ENCODE measurements around the gene YWHAQ.

Gene YWHAQ

DNA sequence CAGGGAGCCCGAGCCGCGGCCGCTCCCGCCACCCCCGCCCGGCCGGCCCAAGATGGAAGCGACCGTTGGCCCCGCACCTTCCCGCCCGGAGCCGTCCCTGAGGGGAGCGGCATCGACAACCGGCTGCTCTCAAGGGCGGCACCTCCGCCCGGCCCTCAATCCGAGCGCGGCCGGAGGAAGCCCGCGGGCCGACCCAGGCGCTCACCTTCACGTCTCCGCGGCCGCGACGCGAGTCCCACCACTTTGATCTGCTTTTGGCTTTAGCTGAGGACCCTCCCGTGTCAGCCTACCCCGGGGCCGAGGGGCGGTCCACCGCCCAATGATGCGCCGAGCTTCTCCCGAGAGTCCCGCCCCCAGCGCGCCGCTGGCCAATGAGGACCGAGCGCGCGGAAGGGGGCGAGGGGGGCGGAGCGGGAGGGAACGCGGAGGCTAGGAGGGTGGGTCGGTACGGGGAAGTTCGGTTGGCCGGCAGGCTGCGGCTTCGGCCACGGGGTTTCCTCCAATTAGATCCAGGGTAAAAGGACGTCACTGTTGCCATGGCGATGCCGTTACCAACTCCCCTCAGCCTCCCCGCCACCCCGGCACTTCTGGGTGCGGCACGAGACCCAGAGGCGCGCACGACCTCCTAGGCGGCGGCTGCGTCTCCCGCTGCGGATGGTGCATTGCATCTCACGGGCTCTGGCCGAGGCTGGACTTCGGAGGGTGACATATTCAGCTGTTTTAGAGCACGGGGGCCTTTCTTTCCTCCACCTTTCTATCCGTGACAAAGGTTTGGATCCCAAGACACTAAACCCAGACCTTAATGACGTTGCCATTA, at the start of gene YWHAQ:
Gene YWHAQ (minus strand): TSS at position 262 of the 817 bp plus-strand sequence. CDS start 545 bp downstream, outside the sequence.
- peak; percentile 98 for DNase-seq (ENCODE audit: low read depth)

DNA sequence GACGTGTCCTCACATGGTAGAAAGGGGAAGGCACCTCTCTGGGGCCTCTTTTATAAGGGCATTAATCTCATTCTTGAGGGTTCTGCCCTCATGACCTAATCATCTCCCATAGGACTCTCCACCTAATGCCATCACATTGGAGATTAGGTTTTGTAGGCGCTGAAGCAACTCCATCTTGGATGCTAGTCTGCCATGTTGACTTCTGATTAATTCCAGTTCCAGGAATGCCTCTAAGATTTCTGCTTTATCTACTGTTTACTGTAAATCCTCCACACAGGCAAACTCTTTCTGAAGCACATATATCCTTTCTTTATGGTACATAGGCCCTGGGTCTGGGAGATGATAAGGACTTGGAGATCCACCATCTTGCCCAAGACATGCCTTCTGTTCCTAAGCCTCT, 49.3 kb upstream of the YWHAQ start:
- no peak for DNase-seq (ENCODE audit: low read depth)

DNA sequence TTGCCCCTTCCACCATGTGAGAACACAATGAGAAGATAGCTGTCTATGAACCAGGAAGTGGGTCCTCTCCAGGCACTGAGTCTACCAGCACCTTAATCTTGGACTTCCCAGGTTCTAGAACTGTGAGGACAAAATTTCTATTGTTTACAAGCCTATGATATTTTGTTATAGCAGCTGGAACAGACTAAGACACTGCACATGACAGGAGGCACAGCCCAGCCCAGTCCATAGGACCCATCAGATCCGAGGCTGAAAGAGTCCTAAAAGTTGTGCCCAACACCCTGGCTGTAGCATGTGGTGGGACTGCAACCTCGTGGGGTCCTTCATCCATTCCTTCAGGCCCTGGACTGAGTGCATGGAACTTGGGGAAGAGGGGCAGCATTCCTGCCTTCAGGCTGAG, 48.4 kb upstream of the YWHAQ start:
- no peak for DNase-seq (ENCODE audit: low read depth)

DNA sequence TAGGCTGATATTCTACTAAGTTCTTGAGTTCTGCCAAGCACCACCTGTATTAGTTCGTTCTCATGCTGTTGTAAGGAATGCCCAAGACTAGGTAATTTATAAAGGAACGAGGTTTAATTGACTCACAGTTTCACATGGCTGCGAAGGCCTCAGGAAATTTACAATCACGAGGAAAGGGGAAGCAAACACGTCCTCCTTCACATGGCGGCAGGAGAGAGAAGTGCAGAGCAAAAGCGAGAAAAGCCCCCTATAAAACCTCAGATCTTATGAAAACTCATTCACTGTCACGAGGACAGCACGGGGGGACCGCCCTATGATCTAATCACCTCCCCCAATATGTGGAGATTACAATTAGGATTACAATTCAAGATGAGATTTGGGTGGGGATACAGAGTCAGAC, 47.7 kb upstream of the YWHAQ start:
- no peak for DNase-seq (ENCODE audit: low read depth)

DNA sequence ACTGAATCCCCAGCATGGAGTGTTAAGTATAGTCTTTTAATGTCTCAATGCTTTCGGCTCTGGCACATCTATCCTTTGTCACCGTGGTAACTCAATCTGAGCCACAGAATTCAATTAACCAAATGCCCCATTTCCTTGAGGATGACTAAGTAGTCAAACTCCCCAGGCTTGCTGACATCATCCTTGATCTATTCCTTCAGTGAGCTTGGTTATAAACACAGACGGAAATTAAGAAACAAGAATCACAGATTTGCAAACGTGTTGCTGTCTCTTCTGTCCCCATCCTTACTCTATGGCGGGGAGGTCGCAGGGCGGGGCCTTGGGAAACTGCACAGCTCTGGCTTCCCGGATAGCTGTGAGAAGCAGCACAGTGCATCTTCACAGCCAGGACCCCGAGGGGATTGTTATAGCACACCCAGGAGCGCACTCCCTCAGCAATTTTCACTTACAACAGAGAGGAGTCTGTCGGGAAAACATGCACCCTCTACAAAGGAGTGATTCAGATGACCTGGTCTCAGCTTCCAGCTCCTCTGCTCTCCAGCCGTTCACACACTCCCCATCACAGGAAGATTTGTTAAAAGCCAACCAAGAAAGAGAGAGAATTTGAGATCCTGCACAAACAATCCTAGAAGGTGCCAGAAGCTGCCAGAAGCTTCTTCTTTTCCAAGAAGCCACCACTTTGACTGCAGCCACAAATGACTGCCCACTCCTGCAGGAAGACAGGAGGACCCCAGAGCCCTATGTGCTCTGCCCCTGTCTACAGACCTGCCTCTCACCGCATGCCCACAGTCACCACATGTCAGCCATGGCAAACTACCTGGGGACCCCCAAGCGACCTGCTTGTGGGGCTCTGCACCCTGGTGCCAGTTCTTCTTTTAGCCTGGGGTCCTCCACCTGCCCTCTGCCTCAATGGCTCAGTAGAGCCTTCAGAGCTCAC, 44.9 kb upstream of the YWHAQ start:
- peak; percentile 85 for DNase-seq (ENCODE audit: low read depth)

DNA sequence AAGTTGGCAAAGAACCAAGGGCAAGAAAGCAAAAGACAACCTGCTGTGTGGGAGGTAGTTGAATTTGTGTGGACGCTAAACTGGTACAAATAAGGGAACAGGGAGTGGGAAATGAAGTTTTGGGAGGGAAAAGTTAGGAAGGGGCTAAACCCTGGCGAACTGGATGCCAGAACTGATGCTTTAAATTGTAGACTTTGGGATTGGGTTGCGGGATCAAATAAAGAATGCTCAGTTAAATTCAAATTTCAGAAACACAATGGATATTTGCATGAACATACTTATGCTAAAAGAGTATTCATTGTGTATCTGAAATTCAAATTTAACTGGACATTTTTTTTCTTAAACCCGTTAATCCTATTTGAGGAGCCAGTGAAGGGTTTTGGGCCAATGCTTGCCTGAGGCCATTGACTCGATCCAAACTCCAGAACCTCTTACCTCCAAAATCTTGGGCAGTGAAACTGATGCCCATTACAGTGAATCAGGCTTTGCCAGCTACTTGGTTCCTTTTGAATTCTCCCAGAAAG, 44.2 kb upstream of the YWHAQ start:
- no peak for DNase-seq (ENCODE audit: low read depth)

DNA sequence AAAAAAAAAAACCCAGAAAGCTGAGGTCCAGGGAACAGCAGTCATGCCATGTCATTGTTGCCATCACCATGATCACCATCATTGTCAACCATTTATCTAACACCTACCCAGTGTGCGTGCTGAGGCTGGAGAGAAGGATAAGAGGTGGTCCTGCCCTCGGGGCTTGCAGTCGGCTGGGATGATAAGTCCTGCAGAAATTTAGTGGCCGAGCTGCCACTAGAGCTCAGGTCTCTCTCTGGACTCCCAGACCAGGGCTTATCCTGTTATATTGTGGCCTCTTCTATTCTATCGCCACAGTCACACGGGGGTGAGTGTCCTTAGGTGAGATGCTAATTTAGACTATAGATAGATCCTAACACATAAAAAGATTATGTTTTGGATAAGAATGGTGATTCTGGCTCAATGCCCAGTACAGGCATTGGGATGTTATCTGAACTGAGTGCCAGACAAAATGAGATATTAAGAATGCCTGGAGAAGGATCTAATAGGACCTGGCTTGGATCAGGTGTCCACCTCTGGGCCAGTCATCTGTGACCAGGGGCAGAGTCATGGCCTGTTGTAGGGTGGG, 43.2 kb upstream of the YWHAQ start:
- no peak for DNase-seq (ENCODE audit: low read depth)

DNA sequence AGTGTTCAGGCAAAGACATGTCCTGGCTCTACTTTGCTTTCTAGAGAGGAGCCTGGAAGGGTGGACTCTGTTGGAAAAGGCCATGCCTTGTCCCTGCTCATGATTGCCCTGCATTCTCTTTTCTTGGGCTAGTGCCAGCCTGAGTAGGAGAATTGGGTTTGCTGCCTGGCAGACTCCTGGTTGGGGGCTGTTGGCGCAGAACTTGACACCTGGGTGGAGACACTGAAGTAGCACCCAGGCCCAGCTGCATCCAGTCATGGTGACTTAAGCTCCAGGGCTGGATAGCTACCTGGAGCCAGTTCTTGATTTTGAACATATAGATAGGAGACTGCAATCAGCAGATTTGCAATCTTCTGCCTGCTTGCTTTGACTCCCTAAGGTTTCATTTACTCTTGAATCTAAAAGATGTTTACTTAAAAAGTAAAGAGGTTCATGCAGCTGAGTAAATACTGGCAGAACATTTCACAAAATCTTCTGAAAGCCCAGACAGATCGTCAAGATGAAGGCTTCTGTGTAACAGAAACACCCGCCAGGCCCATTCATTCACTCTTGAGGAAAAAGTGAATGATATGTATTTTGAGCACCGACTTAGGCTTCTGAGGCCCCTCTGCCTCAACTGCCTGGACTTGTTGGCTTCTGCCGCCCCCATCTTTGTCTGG, 38.0 kb upstream of the YWHAQ start:
- no peak for DNase-seq (ENCODE audit: low read depth)

DNA sequence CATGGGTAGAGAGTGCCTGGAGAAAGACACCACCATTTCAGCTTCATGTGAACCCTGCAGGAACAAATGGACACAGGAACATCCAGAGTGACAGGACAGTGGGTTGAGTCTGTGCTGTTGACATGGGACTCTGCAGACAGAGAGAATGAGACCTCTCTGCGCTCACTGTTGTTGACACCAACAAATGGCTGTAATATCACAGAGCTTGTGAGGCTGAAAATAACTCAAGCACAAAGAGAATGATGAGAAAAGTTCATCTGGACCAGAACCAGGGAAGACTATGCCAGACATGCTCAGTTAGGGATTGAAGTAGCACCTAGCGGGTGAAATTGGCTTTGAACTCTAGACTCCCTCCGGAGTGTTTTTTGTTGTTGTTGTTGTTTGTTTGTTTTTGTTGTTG, 37.0 kb upstream of the YWHAQ start:
- DNase-seq (ENCODE audit: low read depth): no peak

DNA sequence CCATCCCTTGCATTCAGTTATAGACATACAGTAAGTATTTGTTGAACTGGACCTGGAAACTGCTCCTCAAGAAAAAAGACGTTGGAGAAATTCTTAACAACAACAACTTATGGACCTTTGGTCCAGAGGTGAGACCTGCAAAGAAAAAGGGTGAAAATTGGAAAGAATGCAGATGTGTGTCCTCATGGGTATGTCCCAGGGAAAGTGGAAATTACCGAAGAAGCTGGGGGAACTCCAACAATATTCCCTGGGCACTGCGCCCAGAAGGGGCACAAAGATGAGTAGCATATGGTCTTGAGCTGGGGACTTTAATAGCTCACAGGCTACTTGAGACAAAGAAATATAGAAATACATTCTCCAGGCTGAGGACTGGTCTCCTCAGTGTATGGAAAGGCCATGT, 35.5 kb upstream of the YWHAQ start:
- DNase-seq (ENCODE audit: low read depth): no peak

DNA sequence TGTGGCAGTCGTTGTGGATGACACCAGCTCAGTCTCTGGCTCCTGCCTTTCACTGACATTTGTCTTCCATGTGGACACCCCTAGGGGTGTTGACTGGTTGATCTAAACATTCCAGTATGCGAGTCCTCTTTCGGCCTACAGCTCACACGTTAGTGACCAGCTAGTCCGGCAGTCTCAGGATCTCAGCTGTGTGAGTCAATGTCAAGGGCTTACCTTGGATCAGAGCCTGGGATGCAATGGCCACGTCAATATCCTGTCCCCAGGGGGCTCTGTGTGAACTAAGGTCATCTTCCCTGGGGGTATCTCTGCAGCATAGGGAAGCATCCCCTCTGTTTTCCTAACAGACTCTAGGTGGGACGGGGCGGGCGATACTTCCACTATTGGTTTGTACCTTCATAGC, 35.1 kb upstream of the YWHAQ start:
- peak; percentile 79 for DNase-seq (ENCODE audit: low read depth)

DNA sequence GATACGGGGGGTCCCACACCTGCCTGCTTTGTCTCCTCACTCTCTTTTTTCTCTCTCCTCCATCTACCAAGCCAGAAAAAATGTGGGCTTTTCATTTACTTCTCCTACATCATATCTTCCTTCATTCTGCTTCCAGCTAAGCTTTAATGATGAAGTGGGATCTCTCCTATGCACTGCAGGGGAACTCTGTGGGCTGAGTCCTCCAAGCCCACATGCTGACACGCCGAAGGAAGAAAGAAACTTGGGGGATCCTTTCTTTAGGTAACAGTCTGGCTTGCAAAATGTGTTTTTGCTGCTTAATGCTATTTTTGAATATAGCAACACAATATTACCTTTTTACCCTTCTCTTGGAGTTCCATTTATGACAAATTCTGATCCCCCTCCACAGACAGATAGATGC, 33.6 kb upstream of the YWHAQ start:
- DNase-seq (ENCODE audit: low read depth): no peak

DNA sequence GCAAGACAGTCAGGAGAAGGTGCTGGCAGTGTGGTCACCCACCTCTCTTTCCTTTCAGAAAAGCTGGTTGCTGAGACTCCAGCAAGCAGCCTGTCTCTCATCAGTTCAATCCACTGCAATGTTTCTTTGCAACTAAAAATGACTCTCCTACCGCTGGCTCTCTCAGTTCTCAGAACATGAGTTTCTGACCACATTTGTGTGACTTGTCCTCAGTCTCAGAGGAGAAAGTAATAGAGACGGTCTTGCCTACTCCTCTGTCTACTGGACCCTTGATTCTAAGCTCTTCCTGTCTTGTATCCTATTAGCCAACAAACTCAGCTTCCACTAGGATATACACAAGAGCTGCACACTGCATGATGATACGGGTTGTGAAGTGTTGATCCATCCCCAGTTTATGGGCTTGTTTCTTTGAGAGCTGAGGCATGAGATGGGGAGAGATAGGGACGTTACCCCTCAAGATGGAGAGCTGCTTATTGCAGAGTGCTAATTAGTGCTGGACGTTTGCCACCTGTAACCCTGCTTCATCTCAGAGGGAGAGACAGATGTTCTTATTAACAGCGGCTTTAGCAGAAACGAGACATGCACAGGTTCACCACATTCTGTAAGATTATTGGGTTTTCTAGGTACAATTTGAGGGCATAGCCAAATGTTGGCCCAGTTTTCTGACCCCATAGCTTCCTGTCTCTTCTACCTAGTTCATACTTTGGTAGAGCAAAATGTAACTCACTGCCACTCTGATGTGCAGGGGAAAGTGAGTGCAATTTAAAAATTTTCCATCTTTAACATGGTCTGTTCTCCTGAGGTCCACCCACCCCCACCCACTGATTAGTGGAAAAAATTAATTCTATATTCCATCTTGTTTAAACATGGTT, 32.4 kb upstream of the YWHAQ start:
- no peak for DNase-seq (ENCODE audit: low read depth)

DNA sequence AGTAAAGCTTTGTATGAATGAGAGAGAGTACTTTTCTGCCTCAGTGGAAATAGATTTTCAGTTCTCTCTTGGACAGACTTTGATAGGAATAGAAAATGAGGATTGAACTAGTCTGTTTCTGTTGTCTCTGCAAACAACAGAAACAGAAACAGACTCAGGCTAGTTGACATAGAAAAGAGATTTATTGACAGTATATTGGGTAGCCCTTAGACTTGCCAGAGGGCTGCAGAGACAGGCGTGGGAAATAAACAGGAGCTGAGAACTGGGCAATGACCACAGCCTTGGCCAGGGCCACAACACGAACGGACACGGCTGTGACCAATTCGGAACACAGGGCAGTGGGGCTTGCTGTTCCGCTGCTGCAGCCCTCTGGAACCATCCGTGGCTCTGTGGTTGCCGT, 30.5 kb upstream of the YWHAQ start:
- DNase-seq (ENCODE audit: low read depth): no peak

DNA sequence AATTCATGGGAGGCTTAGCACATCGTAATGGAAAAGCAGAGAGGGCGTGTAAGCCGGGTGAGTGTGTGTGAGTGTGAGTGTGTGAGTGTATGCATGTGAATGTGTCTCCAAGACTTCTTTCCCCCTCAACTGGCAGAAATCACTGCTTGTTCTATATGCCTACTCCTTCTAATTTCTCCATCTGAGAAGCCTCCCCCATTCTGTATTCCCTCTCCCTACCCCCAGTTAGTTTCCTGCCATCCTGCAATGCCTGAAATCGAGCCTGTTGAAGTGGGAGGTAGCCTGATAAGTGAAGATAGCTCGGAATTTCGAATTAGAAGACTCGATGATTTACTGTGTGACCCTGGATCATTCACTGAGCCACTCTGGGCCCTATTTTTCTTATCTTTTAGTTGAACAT, 30.0 kb upstream of the YWHAQ start:
- DNase-seq (ENCODE audit: low read depth): no peak

DNA sequence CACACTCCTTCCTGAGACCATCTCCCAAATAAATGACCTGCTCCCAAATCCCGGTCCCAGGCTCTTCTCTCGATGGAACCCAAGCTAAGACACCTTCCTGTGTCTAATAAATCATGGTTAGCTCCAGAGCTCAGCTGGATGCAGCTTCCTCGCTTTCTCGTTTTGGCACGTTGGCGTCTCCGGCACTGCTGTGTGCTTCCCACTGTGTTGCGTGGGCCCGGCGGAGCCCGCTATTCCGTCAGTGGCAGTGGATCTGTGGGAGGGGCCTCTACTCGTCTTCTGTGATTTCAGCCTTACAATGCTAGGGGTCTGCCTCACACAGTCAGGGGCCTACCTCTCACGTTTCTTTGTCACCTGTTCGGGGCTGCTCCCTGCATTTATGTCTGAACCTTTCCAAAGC, 29.4 kb upstream of the YWHAQ start:
- DNase-seq (ENCODE audit: low read depth): no peak

DNA sequence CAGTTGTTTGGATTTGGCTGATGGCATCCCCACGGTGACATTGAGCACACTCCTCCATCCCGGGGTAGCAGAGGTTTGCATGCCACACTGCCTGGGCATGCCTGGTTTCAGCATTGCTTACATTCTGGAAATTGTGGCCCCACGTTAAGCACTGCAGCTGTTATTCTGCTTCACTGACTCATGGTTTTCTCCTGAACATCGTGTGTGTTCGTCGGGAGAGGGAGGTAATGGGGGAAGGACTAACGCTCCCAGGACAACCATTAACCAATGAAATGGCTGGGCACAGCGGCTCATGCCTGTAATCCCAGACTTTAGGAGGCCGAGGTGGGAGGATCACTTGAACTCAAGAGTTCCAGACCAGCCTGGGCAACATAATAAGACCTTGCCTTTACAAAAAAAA, 28.2 kb upstream of the YWHAQ start:
- DNase-seq (ENCODE audit: low read depth): no peak

DNA sequence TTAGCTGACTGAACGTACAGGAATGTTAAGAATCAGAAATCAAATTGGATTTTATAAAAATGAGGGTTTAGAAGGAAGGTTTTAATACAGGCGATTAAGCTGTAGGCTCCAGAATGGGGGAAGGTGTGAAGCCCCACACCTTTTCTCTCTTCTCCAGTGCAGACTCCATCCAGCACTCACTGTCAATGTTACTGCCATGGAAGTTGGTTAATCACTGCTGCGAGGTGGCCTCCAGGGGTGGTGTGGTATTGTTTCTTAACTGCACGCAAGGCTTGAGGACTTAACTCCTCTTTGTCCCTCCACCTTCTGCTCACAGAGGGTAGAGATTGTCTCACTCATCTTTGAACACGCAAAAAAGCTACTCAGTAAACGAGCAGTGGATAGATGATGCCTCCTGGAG, 26.9 kb upstream of the YWHAQ start:
- no peak for DNase-seq (ENCODE audit: low read depth)

DNA sequence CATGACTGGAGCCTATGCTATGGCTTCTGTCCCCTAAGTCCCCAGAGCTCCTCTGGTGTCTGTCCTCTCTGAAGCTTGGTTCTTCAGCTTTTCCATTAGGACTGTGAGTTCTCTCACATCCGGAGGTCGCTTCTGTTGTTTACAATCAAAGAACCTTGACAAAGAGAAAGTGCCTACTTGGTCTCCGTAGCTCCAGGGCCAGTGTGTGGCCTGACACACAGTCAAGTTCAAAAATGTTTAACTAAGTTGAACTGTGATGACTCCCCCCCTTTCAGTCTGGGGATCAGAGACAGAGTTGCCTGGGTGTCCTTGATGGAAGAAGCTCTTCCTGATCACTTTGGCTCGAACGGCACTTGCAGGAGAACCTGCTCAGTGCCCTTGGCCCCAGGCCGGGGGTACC, 26.3 kb upstream of the YWHAQ start:
- no peak for DNase-seq (ENCODE audit: low read depth)

DNA sequence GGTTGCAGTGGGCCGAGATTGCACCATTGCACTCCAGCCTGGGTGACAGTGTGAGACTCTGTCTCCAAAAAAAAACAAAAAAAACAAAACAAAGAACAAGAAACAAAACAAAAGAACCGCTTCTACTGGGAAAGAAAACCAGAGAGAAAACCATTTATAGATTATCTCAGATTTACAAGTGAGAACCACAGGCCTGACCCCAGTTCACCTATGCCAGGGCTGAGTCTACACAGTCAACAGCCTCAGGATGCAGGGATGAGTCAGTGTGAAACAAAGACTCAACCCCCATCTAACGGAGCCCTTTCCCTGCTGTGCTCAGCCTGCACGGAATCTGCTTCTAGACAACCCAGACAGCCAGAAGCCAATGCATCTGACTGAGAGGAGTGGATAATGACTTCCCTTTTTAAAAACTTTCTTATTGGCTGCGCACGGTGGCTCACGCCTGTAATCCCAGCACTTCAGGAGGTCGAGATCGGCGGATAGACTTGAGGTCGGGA, 25.5 kb upstream of the YWHAQ start:
- DNase-seq (ENCODE audit: low read depth): peak; percentile 81

Measured in stromal cell of bone marrow (primary cell).